Measurements from ENCODE around the gene KCND1. TPM values are rescaled to one million over a fixed set of nuclear protein-coding genes. Genes with fewer than 3 reads are reported as not detected.

Gene KCND1
- total and polyA plus RNA-seq, 2 experiments from 2014 or later, result 2.7 to 5.6 TPM

- Mint-ChIP-seq H3K4me3 (no peak overlapping the region), H3K9me3 (no peaks in the 10 kb centered on the region; the same call in 2 of the 3 replicates), H3K27me3 (ENCODE audit: insufficient read depth, low read depth, poor library complexity) (peaks cover 6% of the 10 kb centered on the region), H3K36me3 (ENCODE audit: low read depth) (peaks cover 48% of the 10 kb centered on the region), H3K4me1 (peaks cover 46% of the 10 kb centered on the region), H3K27ac (peak overlapping the region; percentile 91)
- no peaks in the 10 kb centered on the region for H3F3A ChIP-seq (replicated peaks; ENCODE audit: low read depth)
- TF ChIP-seq ZNF331 (CRISPR knock-in tag; IDR thresholded peaks at IDR 0.05; ENCODE audit: low read depth) (no peak), STAT1 (IDR thresholded peaks at IDR 0.05; ENCODE audit: unreplicated experiment) (no peak), JUNB (IDR thresholded peaks at IDR 0.05; ENCODE audit: unreplicated experiment) (no peak)
- H4K20me1 ChIP-seq (replicated peaks; ENCODE audit: insufficient read depth), result no peaks in the 10 kb centered on the region; the same call in 1 of the 2 replicates
- no peaks in the 10 kb centered on the region for H3K36me3 ChIP-seq (ENCODE audit: insufficient read depth)
- peaks cover 58% of the 10 kb centered on the region for H3K79me2 ChIP-seq (replicated peaks; ENCODE audit: insufficient read depth)
- H3K9me2 ChIP-seq (ENCODE audit: insufficient read depth), result no peaks in the 10 kb centered on the region
- H2AFZ ChIP-seq, result no peak overlapping the region
- H3K27me3 ChIP-seq (ENCODE audit: insufficient read depth), result no peaks in the 10 kb centered on the region
- H3K4me2 ChIP-seq, result no peak overlapping the region
- H3K27ac ChIP-seq (ENCODE audit: low read depth), result no peak overlapping the region
- H3K4me1 ChIP-seq (ENCODE audit: insufficient read depth), result peaks cover 4% of the 10 kb centered on the region; the same call in 1 of the 2 replicates
- DNase-seq (ENCODE audit: low spot score) (no peak), ATAC-seq (no peak)
- H3K4me3 ChIP-seq, result no peak overlapping the region
Measured at GRCh38 chrX:48939524-48940228, 32.0 kb downstream of the KCND1 start.

- Histone ChIP-seq H3K27me3 (ENCODE audit: insufficient read depth) (no peaks in the 10 kb centered on the region), H3K27ac (ENCODE audit: low read depth) (0 out of 2 replicates have a peak overlapping the region, but pooled peaks have one; percentile 26), H3F3A (replicated peaks; ENCODE audit: low read depth) (no peaks in the 10 kb centered on the region), H2AFZ (no peak overlapping the region), H3K4me3 (no peak overlapping the region), H3K36me3 (ENCODE audit: insufficient read depth) (no peaks in the 10 kb centered on the region), H4K20me1 (replicated peaks; ENCODE audit: insufficient read depth) (no peaks in the 10 kb centered on the region; the same call in 1 of the 2 replicates), H3K79me2 (replicated peaks; ENCODE audit: insufficient read depth) (peaks cover 50% of the 10 kb centered on the region), H3K4me1 (ENCODE audit: insufficient read depth) (peaks cover 4% of the 10 kb centered on the region; the same call in 1 of the 2 replicates), H3K4me2 (no peak overlapping the region), H3K9me2 (ENCODE audit: insufficient read depth) (no peaks in the 10 kb centered on the region)
- DNase-seq (ENCODE audit: low spot score), result no peak
- no peak for ATAC-seq
- H3K4me1 Mint-ChIP-seq, result peaks cover 46% of the 10 kb centered on the region
- no peak for TF ChIP-seq STAT1 (IDR thresholded peaks at IDR 0.05; ENCODE audit: unreplicated experiment)
- TF ChIP-seq POLR2AphosphoS5 (IDR thresholded peaks at IDR 0.05; ENCODE audit: low read depth), result no peak
- peaks cover 8% of the 10 kb centered on the region for H3K27me3 Mint-ChIP-seq (ENCODE audit: insufficient read depth, low read depth, poor library complexity)
- no peaks in the 10 kb centered on the region; the same call in 2 of the 3 replicates for H3K9me3 Mint-ChIP-seq
- H3K4me3 Mint-ChIP-seq, result no peak overlapping the region; the same call in 2 of the 3 replicates
- H3K27ac Mint-ChIP-seq, result peak overlapping the region; percentile 91
- peaks cover 55% of the 10 kb centered on the region for H3K36me3 Mint-ChIP-seq (ENCODE audit: low read depth)
Measured at GRCh38 chrX:48938721-48939425, 32.8 kb downstream of the KCND1 start.

- H3K36me3 Mint-ChIP-seq (ENCODE audit: low read depth), result peaks cover 52% of the 10 kb centered on the region
- peaks cover 39% of the 10 kb centered on the region for H3K79me2 ChIP-seq (replicated peaks; ENCODE audit: insufficient read depth)
- peaks cover 40% of the 10 kb centered on the region for H3K4me1 Mint-ChIP-seq
Measured at GRCh38 chrX:48937054-48937907, 34.4 kb downstream of the KCND1 start.

More at GRCh38 chrX:48937054-48937907, 34.4 kb downstream of the KCND1 start:
- H4K20me1 ChIP-seq (replicated peaks; ENCODE audit: insufficient read depth), result no peaks in the 10 kb centered on the region
- no peaks in the 10 kb centered on the region for H3K36me3 ChIP-seq (ENCODE audit: insufficient read depth)
- H3K4me3 ChIP-seq, result peak overlapping the region; percentile 38; the same call in 1 of the 2 replicates
- Mint-ChIP-seq H3K27ac (peak overlapping the region; percentile 84), H3K4me3 (peak overlapping the region; percentile 51), H3K9me3 (no peaks in the 10 kb centered on the region), H3K27me3 (ENCODE audit: insufficient read depth, low read depth, poor library complexity) (peaks cover 13% of the 10 kb centered on the region)
- H3K4me1 ChIP-seq (ENCODE audit: insufficient read depth), result peaks cover 4% of the 10 kb centered on the region; the same call in 1 of the 2 replicates
- H3F3A ChIP-seq (replicated peaks; ENCODE audit: low read depth), result no peaks in the 10 kb centered on the region
- H3K9me2 ChIP-seq (ENCODE audit: insufficient read depth), result no peaks in the 10 kb centered on the region
- peak; percentile 56 for DNase-seq (ENCODE audit: low spot score)
- peak; percentile 58 to 80 for TF ChIP-seq CTCF (conservative IDR thresholded peaks at IDR 0.05; ENCODE audit: low read depth in 2 of 2)
- no peak for TF ChIP-seq ETS1 (IDR thresholded peaks at IDR 0.05)
- H3K4me2 ChIP-seq, result peak overlapping the region; percentile 63
- peak overlapping the region; percentile 86 for H3K27ac ChIP-seq (ENCODE audit: low read depth)
- peak; percentile 82 for ATAC-seq
- H2AFZ ChIP-seq, result no peak overlapping the region
- H3K27me3 ChIP-seq (ENCODE audit: insufficient read depth), result no peaks in the 10 kb centered on the region
